Pancreas (tissue), 10 donors: Measurements from ENCODE around the gene PSME1. TPM values are rescaled to one million over a fixed set of nuclear protein-coding genes. Genes with fewer than 3 reads are reported as not detected.
A peak's percentile ranks its signal among the peaks of the same experiment; 100 is the strongest.

Experiments
- ATAC-seq, 4 donors: fragments of 200-7000 bp; cut with Tn5 transposase; one replicate each; pipeline versions ENCODE4 v1.8.0 to v1.9.1; 2020; ENCODE audit warnings: mild to moderate bottlenecking in 4 of 4, moderate library complexity in 4 of 4
- DNase-seq, 6 donors: peaks; one replicate each; pipeline ENCODE4 v3.0.0-alpha.2; 2020
- FAIRE-seq: peaks from 2 replicates; lab custom pipeline; 2012; peaks lifted over from hg19 to GRCh38; lab: Jason Lieb, UNC
- H3K27ac ChIP-seq, 4 donors: fragments of 200-600 bp; sonication (generic); 1 replicate in 3 of 4; 2 replicates in 1 of 4; pipeline versions ENCODE4 v1.5.0 to v1.8.0; 2020
- H3K27me3 ChIP-seq, 4 donors: fragments of 200-600 bp; one replicate each; pipeline ENCODE4 v1.8.0; 2021
- H3K36me3 ChIP-seq, 3 donors: fragments of 200-600 bp; sonication (generic) in 1 of 3; one replicate each; pipeline versions ENCODE4 v1.5.0 to v1.8.0; 2020 to 2021
- H3K4me1 ChIP-seq, 3 donors: fragments of 200-600 bp; one replicate each; pipeline ENCODE4 v1.8.0; 2021
- H3K4me3 ChIP-seq, 4 donors: fragments of 200-600 bp; sonication (generic) in 2 of 4; one replicate each; pipeline versions ENCODE4 v1.5.0 to v1.8.0; 2020 to 2021
- H3K9me3 ChIP-seq, 4 donors: fragments of 200-600 bp; one replicate each; pipeline ENCODE4 v1.8.0; 2021
- WGBS, 2 donors: extraction: QIAGEN DNeasy Blood & Tissue Kit; methylation state at CpG; one replicate each; pipeline ENCODE4 v1.1.7; 2013; 5-methylcytosine and 5-hydroxymethylcytosine counted together
- intact Hi-C, 3 donors: fragments of 100-400 bp; cut with DNase I; formaldehyde crosslinking; loops; one replicate each; pipeline versions ENCODE4 v1.11.1 to v1.14.2; 2022
- polyA plus RNA-seq, 2 donors: library from polyadenylated mRNA; stranded (reverse); fragments of 200-250 nt; gene quantifications; one replicate each; pipeline ENCODE4 v1.2.3, GENCODE V29; 2013
- total RNA-seq, 6 donors: library from RNA; stranded (reverse); fragmentation: NEBNext Ultra II Directional in 4 of 6; extraction: Animal tissue kit (Norgen Biotek cat#: 25700) in 4 of 6; gene quantifications; one replicate each; pipeline versions ENCODE4 v1.2.1 to v1.2.4, GENCODE V29; 2021 to 2023
- TF ChIP-seq, protein P1 (sequence below), 4 donors: fragments of 200-600 bp; sonication (generic) in 3 of 4; IDR thresholded peaks; one replicate each; pipeline versions ENCODE4 v1.5.0 to v1.8.0; 2021; ENCODE audit warnings: antibody characterized with exemption in 4 of 4
- donor health status: healthy with polysubstance abuse.
- donor health status: DM: no; HTN: no; CAD: no; lungs with moderate emphysema.
- donor health status: DM: no; HTN: no; CAD: no.
- donor health status: control.
- donor health status: control.
- donor health status: Bipolar disorder and iron deficiency.
- donor health status: DM: yes; HTN: yes; CAD: no.
- donor health status: DM: no; HTN: no; CAD: no.
- donor health status: DM: no; HTN: no; CAD: no.
- donor health status: DM: yes; HTN: yes; CAD: no.

PSME1 gene
- total and polyA plus RNA-seq, 8 donors = 46.4 to 132 (median 84.6) TPM

DNA sequence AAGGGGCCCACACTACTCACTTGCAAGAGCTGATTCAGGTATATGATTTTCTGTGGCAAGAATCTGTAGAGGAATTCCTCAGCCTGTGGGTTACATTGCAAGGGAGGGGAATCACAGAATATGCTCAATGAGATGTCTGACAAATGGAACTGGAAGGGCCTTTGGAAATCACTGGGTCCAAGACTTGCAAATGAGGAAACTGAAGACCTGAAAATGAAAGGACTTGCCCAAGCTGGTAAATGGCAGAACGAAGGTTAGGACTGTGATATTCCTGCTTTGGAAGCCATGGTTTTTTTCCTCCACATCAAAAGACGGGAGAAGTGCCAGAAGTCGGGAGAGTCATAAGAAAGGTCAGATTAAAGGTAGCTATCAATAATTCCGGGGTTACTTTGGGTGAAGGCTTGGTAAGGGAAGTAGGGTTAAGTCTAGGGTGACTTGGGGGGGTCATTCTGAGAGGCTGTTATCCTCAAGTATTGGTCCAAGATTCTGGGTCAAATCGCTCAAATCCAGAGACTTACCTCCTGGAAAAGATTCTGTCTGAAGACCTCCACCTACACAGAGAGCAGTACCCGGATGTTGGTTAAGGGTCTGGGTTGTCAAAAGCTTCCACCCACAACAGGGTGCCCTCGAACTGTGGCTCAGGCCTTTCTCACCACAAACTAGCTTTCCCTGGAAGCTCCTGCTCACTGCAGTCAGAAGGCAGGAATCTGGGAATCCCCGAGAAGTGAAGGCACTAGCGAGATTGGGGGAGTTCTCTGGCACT is 9.9 kb downstream of the PSME1 start:
- WGBS, 2 donors = 2% methylated on average over 9 of the region's 9 CpGs
- intact Hi-C loops = no loop called here
- ATAC-seq (peak in 1 of 4 donors; percentile 0), DNase-seq (no peak), FAIRE-seq (no peak)
- Histone ChIP-seq H3K4me1 (peaks cover 8 to 27% (median 14%) of the 10 kb centered on the region in 3 donors), H3K36me3 (peaks cover 0 to 16% (median 15%) of the 10 kb centered on the region in 3 donors), H3K9me3 (no peaks in the 10 kb centered on the region), H3K27me3 (no peaks in the 10 kb centered on the region), H3K27ac (peak overlapping the region; percentile 78 to 89 (median 84)), H3K4me3 (peak overlapping the region; percentile 70 to 96 (median 88))
- TF ChIP-seq, protein P1, sequence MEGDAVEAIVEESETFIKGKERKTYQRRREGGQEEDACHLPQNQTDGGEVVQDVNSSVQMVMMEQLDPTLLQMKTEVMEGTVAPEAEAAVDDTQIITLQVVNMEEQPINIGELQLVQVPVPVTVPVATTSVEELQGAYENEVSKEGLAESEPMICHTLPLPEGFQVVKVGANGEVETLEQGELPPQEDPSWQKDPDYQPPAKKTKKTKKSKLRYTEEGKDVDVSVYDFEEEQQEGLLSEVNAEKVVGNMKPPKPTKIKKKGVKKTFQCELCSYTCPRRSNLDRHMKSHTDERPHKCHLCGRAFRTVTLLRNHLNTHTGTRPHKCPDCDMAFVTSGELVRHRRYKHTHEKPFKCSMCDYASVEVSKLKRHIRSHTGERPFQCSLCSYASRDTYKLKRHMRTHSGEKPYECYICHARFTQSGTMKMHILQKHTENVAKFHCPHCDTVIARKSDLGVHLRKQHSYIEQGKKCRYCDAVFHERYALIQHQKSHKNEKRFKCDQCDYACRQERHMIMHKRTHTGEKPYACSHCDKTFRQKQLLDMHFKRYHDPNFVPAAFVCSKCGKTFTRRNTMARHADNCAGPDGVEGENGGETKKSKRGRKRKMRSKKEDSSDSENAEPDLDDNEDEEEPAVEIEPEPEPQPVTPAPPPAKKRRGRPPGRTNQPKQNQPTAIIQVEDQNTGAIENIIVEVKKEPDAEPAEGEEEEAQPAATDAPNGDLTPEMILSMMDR (IDR thresholded peaks at IDR 0.05) = no peak

DNA sequence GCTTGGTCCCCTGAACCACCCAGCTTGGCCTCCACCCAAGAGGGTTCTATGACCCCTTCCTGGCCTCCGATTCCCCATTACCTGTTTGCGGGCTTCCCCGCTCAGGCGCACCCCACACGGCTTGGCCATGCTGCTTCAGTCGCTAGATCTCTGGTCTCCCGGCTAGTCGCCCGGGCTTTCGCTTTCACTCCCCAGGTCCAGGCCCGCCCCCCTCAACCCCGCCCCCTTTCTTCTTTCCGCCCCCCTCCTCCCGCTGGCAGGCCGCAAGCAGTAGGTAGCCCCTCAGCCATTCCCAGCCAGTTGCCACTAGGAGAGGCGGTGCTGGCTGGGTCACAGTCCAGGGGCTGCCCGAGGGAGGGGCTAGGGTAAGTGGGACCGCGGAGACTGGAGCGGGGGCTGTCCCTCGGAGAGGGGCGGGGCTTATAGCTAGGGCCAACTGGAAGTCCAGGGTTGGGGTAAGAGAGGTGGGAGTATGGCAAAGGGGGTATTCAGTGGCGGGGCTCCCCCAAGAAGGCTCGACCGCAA is 10.5 kb downstream of the PSME1 start, which contains the start of gene PSME2:
Gene PSME2 (minus strand): TSS at position 158 of the 525 bp plus-strand sequence. CDS start 29 bp downstream, at position 129.
- ATAC-seq (peak; percentile 75 to 89 (median 82)), DNase-seq (peak; percentile 89 to 98 (median 96)), FAIRE-seq (no peak)
- Histone ChIP-seq H3K27me3 (no peaks in the 10 kb centered on the region), H3K4me1 (peaks cover 8 to 27% (median 14%) of the 10 kb centered on the region in 3 donors), H3K4me3 (peak within 1 kb of the TSS; percentile 70 to 96 (median 88)), H3K9me3 (no peaks in the 10 kb centered on the region), H3K27ac (peak within 1 kb of the TSS; percentile 78 to 89 (median 84)), H3K36me3 (peaks cover 0 to 23% (median 22%) of the 10 kb centered on the region in 3 donors)
- intact Hi-C loops = no loop called here
- 0 to 1% methylated on average over 24 to 25 of the region's 25 CpGs for WGBS, 2 donors
- TF ChIP-seq, protein P1 (IDR thresholded peaks at IDR 0.05) = no peak

DNA sequence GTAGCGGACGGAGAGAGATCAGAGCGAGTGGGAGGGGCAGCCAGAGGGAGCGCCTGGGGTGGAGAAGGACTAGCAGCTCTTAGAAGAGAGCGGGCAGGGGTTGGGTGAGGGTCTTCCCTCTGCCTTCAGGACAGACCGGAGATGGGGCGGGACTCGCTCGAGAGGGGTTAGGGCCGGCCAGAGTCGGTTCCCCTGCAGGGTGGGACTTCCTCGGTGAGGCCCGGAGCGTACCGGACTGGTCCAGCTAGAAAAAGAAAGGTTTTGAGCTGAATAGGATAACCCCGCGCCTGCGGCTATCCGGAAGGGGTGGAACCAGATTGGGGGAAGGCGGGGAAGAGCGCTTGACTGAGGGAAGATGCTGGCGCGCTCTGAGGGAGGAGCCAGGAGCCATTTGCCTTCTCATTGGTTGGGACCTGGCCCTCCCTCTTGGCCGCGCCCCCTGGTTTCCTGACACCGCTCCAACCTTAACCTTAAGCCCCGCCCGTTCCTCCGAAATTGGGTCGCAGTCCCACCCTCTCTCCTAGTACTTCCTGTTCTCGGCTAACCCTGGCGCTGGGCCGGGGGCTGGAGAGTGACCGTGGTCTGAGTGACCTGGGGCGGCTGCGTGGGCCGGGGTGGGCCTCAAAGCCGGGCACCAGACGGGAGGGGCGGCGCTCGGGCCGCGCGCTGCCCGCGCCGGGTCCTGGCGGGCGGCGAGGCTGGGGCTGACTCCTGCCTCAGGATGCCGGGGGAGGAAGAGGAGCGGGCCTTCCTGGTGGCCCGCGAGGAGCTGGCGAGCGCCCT is 11.2 kb downstream of the PSME1 start, which contains the start of gene RNF31:
Gene RNF31 (plus strand): TSS at position 521 of the 783 bp plus-strand sequence. CDS start 201 bp downstream, at position 722.
- intact Hi-C loops = no loop called here
- Histone ChIP-seq H3K27me3 (no peaks in the 10 kb centered on the region), H3K9me3 (no peaks in the 10 kb centered on the region), H3K36me3 (peaks cover 0 to 28% (median 26%) of the 10 kb centered on the region in 3 donors), H3K4me1 (peaks cover 8 to 25% (median 14%) of the 10 kb centered on the region in 3 donors), H3K4me3 (peak within 1 kb of the TSS; percentile 70 to 96 (median 88)), H3K27ac (peak within 1 kb of the TSS; percentile 78 to 89 (median 84))
- TF ChIP-seq, protein P1 (IDR thresholded peaks at IDR 0.05) = no peak
- ATAC-seq = peak; percentile 91 to 96 (median 92)
- peak; percentile 90 for FAIRE-seq
- DNase-seq = peak; percentile 92 to 98 (median 98)
- 1% methylated on average over 51 to 57 of the region's 57 CpGs for WGBS, 2 donors

DNA sequence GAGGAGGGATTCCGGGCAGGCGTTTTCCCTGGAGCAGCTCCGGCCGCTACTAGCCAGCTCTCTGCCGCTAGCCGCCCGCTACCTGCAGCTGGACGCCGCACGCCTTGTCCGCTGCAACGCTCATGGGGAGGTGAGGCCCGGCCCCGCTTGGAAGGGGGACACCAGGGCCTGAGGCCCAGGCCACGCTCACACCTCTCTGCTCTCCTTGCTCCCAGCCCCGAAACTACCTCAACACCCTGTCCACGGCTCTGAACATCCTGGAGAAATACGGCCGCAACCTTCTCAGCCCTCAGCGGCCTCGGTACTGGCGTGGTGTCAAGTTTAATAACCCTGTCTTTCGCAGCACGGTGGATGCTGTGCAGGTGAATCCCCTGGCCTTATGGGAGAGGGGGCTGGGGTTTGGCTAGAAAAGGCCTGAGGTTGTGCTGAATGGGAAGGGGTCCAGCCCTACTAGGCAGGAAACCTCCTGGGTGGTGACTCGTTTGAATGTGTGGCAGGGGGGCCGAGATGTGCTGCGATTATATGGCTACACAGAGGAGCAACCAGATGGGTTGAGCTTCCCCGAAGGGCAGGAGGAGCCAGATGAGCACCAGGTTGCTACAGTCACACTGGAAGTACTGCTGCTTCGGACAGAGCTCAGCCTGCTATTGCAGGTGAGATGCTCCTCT is 11.9 kb downstream of the PSME1 start:
- Histone ChIP-seq H3K27ac (peak overlapping the region; percentile 58 to 87 (median 72)), H3K4me1 (peaks cover 8 to 22% (median 14%) of the 10 kb centered on the region in 3 donors), H3K9me3 (no peaks in the 10 kb centered on the region), H3K27me3 (no peaks in the 10 kb centered on the region), H3K36me3 (peaks cover 0 to 34% (median 26%) of the 10 kb centered on the region in 3 donors), H3K4me3 (peak overlapping the region; percentile 70 to 96 (median 88))
- no peak for ATAC-seq
- no peak for FAIRE-seq
- peak in 2 of 6 donors; percentile 53 to 84 for DNase-seq
- whole genome bisulfite sequencing, 2 donors = 3 to 5% methylated on average over 27 to 29 of the region's 29 CpGs
- intact Hi-C loops = no loop called here
- TF ChIP-seq, protein P1 (IDR thresholded peaks at IDR 0.05) = no peak
